SK-N-SH treated with all-trans-retinoic acid at 6 μM for 48 hours (cell line): ENCODE data around the gene HTR3A.

Experiments used
- PATZ1 ChIP-seq: fragments of 250-450 bp; sonication (Bioruptor Pico); IDR thresholded peaks from 2 replicates; pipeline ENCODE4 v1.8.0; 2020; ENCODE audit warnings: mild to moderate bottlenecking, moderate library complexity, borderline replicate concordance
- TF ChIP-seq, protein P1 (sequence below): fragments of 250-450 bp; sonication (Bioruptor Pico); IDR thresholded peaks from 2 replicates; pipeline ENCODE4 v1.5.1; 2020; ENCODE audit warnings: low read depth, mild to moderate bottlenecking, moderate library complexity

DNA sequence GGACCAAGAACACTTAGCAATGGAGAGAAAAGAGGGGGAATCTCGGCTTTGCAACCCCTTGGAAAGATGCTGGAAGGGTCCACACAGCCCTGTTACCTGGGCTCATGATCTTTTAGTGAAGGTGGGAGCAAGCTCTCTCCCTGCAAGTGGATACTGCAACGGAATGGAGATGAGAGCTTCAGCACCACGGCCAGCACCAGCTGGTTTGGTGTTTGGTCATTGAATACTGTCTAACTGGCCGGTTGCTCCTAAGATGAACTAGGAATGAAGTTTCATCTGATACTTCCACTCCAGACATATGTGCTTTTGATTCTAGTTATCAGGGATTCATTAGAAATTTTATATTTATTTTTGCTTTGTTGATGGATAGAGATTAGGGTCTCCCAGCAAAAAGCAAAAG, 16.3 kb downstream of the HTR3A start:
- TF ChIP-seq, protein P1, sequence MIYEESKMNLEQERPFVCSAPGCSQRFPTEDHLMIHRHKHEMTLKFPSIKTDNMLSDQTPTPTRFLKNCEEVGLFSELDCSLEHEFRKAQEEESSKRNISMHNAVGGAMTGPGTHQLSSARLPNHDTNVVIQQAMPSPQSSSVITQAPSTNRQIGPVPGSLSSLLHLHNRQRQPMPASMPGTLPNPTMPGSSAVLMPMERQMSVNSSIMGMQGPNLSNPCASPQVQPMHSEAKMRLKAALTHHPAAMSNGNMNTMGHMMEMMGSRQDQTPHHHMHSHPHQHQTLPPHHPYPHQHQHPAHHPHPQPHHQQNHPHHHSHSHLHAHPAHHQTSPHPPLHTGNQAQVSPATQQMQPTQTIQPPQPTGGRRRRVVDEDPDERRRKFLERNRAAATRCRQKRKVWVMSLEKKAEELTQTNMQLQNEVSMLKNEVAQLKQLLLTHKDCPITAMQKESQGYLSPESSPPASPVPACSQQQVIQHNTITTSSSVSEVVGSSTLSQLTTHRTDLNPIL: no peak
- no peak for TF ChIP-seq PATZ1 (CRISPR knock-in tag)
